ENCODE results near the gene TCF7L2.
A peak's percentile ranks its signal among the peaks of the same experiment; 100 is the strongest.

TCF7L2 gene

GRCh38 chr10:112938808-112939482 is 11.1 kb upstream of the TCF7L2 start:
- DNase-seq (ENCODE audit: extremely low read depth, low read depth): no peak

DNA sequence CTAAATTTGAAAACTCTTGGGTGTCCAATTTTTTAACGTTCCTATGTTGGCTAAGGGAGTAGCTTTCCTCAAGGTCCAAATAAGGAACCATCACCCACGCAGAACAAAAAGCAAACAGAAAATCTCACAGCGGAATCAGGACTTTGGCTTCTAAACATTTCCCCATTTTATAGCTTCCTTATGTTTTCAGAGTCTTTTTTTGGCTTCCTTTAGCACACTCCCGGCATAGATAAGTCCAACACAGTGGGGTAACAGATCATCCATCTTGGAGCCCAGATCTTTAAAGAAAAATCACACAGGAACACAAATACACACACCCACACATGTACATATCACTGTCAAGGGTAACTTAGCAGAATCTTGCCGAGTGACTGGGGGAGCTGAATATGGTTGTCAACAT is 4.2 kb upstream of the TCF7L2 start:
- DNase-seq (ENCODE audit: extremely low read depth, low read depth): no peak
- no peak for TF ChIP-seq CTCF (IDR thresholded peaks at IDR 0.05; ENCODE audit: low read depth, low read length, missing control alignments)
- no peak overlapping the region for H3K4me3 ChIP-seq (replicated peaks; ENCODE audit: low read depth, low read length)

More at GRCh38 chr10:112938808-112939482, 11.1 kb upstream of the TCF7L2 start:
- H3K4me3 ChIP-seq (replicated peaks; ENCODE audit: low read depth, low read length): no peak overlapping the region
- no peak for TF ChIP-seq CTCF (IDR thresholded peaks at IDR 0.05; ENCODE audit: low read depth, low read length, missing control alignments)

- no peak overlapping the region for H3K4me3 ChIP-seq (replicated peaks; ENCODE audit: low read depth, low read length)
- DNase-seq (ENCODE audit: extremely low read depth, low read depth): no peak
- TF ChIP-seq CTCF (IDR thresholded peaks at IDR 0.05; ENCODE audit: low read depth, low read length, missing control alignments): no peak
These were observed 3.4 kb upstream of the TCF7L2 start for GRCh38 chr10:112946649-112947048.

DNA sequence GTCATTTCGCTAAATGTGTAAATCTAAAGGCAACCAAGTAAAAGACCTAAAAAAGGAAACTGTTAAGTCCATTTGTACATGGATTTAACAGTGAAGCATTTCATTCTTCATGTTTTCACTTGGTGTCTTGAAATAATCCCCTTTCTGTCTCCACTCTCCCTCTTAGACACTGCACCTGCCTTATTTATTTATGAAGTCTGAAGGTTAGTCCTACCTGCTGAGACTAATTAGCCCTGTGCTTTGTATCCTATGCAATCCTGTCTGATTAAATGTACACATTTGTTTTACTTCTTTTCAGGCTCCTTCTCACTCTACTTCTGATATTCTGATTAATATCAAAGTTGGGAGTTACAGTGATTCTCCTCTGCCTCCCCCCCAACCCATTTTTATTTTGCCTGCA is 1.9 kb upstream of the TCF7L2 start:
- no peak for DNase-seq (ENCODE audit: extremely low read depth, low read depth)
- no peak overlapping the region for H3K4me3 ChIP-seq (replicated peaks; ENCODE audit: low read depth, low read length)
- no peak for TF ChIP-seq CTCF (IDR thresholded peaks at IDR 0.05; ENCODE audit: low read depth, low read length, missing control alignments)

- no peak for DNase-seq (ENCODE audit: extremely low read depth, low read depth)
- TF ChIP-seq CTCF (IDR thresholded peaks at IDR 0.05; ENCODE audit: low read depth, low read length, missing control alignments): no peak
These were observed 764 bp upstream of the TCF7L2 start for GRCh38 chr10:112949143-112949823.

DNA sequence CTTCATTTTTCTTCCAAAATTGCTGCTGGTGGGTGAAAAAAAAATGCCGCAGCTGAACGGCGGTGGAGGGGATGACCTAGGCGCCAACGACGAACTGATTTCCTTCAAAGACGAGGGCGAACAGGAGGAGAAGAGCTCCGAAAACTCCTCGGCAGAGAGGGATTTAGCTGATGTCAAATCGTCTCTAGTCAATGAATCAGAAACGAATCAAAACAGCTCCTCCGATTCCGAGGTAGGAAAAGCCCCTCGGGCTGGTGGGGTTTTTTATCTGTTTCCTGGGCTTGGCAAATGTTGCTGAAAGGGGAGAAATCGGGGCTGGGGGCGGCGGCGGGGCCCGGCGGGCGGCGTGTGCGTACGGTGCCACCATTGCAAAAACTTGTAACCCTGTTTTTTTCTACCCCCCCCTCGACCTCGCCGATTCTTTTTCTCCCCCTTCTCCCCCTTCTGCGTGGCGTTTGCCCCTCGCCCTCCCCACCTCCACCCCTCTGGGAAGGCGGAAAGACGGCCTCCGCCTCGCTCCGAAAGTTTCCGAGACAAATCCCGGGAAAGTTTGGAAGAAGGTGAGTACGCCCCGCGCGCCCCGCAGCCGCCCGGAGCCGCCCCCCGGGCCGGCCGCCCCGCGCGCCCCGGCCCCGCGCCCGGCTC is 789 bp downstream of the TCF7L2 start:
- TF ChIP-seq CTCF (IDR thresholded peaks at IDR 0.05; ENCODE audit: low read depth, low read length, missing control alignments): no peak
- no peak for DNase-seq (ENCODE audit: extremely low read depth, low read depth)
- H3K4me3 ChIP-seq (replicated peaks; ENCODE audit: low read depth, low read length): peak overlapping the region; percentile 80

More at GRCh38 chr10:112949143-112949823, 764 bp upstream of the TCF7L2 start:
- peak overlapping the region; percentile 80 for H3K4me3 ChIP-seq (replicated peaks; ENCODE audit: low read depth, low read length)

Data from HFF-Myc (cell line).